ENCODE measurements around the gene CASK. TPM values are rescaled to one million over a fixed set of nuclear protein-coding genes. Genes with fewer than 3 reads are reported as not detected.

Gene CASK
- total RNA-seq, 1 experiment from 2014 or later, result 33.5 TPM

DNA sequence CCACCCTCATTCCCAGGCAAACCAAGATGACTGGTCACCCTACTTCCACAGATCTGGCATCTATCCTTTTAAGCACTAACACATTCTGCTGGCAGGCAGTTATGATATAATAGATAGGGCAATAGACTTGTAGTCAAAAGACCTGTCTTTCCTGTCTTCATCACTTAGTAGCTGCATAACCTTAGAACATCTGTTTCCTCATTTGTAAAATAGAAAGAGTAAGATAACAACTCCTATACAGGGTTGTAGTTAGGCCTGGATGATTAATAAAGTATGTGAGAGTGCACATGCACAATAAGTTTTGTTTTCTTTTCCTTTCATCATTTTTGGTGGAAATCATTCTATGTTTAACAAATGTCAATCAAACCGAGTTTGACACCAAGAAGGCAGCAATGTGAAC, 127.3 kb downstream of the CASK start:
- intact Hi-C loops (cut with micrococcal nuclease; ENCODE audit: unreplicated experiment), result loop anchor here (10.0 kb wide), 1 partner anchor 1539 kb away; no protein-coding TSS in a partner anchor
- Histone ChIP-seq H3K4me3 (ENCODE audit: low read depth, low read length, poor library complexity, severe bottlenecking) (no peak overlapping the region), H3K27ac (ENCODE audit: low read depth, low read length, poor library complexity, severe bottlenecking) (no peak overlapping the region), H3K9me3 (ENCODE audit: low read depth, low read length, poor library complexity, severe bottlenecking) (no peaks in the 10 kb centered on the region), H3K4me1 (ENCODE audit: insufficient read depth, low read length, poor library complexity, severe bottlenecking) (no peaks in the 10 kb centered on the region), H3K27me3 (replicated peaks; ENCODE audit: insufficient read depth, low read depth, low read length, poor library complexity) (no peaks in the 10 kb centered on the region), H3K36me3 (ENCODE audit: insufficient read depth, low read length, poor library complexity, severe bottlenecking) (no peaks in the 10 kb centered on the region)
- POLR2A ChIA-PET (ENCODE audit: low non-redundant PET), result no interaction called here
- no TSS peak for BruUV-seq (replicated peaks)
- no peak for DNase-seq (ENCODE audit: low spot score)
- CTCF ChIA-PET, result no interaction called here
- TF ChIP-seq, protein P1, sequence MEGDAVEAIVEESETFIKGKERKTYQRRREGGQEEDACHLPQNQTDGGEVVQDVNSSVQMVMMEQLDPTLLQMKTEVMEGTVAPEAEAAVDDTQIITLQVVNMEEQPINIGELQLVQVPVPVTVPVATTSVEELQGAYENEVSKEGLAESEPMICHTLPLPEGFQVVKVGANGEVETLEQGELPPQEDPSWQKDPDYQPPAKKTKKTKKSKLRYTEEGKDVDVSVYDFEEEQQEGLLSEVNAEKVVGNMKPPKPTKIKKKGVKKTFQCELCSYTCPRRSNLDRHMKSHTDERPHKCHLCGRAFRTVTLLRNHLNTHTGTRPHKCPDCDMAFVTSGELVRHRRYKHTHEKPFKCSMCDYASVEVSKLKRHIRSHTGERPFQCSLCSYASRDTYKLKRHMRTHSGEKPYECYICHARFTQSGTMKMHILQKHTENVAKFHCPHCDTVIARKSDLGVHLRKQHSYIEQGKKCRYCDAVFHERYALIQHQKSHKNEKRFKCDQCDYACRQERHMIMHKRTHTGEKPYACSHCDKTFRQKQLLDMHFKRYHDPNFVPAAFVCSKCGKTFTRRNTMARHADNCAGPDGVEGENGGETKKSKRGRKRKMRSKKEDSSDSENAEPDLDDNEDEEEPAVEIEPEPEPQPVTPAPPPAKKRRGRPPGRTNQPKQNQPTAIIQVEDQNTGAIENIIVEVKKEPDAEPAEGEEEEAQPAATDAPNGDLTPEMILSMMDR (conservative IDR thresholded peaks at IDR 0.05; ENCODE audit: low read depth, low read length), result no peak
- no peak for TF ChIP-seq EZH2 (IDR thresholded peaks at IDR 0.05; ENCODE audit: borderline replicate concordance, low read depth, low read length, poor library complexity, severe bottlenecking)

DNA sequence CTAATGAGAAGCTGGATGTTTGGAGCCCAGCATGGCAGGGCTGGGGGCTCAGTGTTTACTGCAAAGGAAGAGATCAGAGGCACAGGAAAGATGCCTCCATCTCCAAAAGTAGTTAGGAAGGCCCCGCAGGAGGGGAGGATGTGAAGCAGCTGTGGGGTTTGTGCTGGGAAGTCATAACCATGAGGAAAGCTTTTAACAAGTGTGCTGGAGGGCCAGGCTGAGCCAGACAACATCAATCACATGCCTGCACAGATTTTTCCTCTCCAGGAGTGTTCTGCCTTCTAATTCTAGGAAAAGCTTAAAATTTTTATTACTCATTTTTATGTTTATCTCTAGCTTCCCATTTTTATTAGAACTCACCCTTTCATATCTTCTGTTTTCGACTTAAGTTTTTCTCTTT, 134.0 kb downstream of the CASK start:
- no peak for TF ChIP-seq EZH2 (IDR thresholded peaks at IDR 0.05; ENCODE audit: borderline replicate concordance, low read depth, low read length, poor library complexity, severe bottlenecking)
- TF ChIP-seq, protein P1 (conservative IDR thresholded peaks at IDR 0.05; ENCODE audit: low read depth, low read length), result no peak
- ChIA-PET CTCF (no interaction called here), POLR2A (ENCODE audit: low non-redundant PET) (no interaction called here)
- Histone ChIP-seq H3K4me3 (ENCODE audit: low read depth, low read length, poor library complexity, severe bottlenecking) (no peak overlapping the region), H3K9me3 (ENCODE audit: low read depth, low read length, poor library complexity, severe bottlenecking) (no peaks in the 10 kb centered on the region), H3K4me1 (ENCODE audit: insufficient read depth, low read length, poor library complexity, severe bottlenecking) (no peaks in the 10 kb centered on the region), H3K36me3 (ENCODE audit: insufficient read depth, low read length, poor library complexity, severe bottlenecking) (no peaks in the 10 kb centered on the region), H3K27me3 (replicated peaks; ENCODE audit: insufficient read depth, low read depth, low read length, poor library complexity) (no peaks in the 10 kb centered on the region), H3K27ac (ENCODE audit: low read depth, low read length, poor library complexity, severe bottlenecking) (no peak overlapping the region)
- no peak for DNase-seq (ENCODE audit: low spot score)
- no TSS peak for BruUV-seq (replicated peaks)
- intact Hi-C loops (cut with micrococcal nuclease; ENCODE audit: unreplicated experiment), result loop anchor here (10.0 kb wide), 1 partner anchor 1955 kb away; no protein-coding TSS in a partner anchor

DNA sequence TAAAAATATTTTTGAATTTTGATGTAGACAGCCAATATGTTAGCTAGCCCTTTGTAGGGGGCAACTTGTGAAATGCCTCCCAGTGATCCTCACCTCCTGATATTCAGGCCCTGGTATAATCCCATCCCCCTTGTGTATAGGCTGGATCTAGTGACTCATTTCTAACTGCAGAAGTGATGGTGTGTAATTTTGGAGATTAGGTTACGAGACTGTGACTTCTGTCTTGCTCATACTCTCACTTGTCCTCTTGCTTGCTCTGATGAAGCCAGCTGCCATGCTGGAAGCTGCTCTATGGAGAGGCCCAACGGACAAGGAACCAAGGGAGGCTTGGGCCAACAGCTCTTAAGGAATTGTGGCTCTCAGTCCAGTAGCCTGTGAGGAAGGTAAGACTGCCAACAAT, 137.7 kb downstream of the CASK start:
- peak; percentile 5 for DNase-seq (ENCODE audit: low spot score)
- Histone ChIP-seq H3K27me3 (replicated peaks; ENCODE audit: insufficient read depth, low read depth, low read length, poor library complexity) (no peaks in the 10 kb centered on the region), H3K36me3 (ENCODE audit: insufficient read depth, low read length, poor library complexity, severe bottlenecking) (no peaks in the 10 kb centered on the region), H3K4me1 (ENCODE audit: insufficient read depth, low read length, poor library complexity, severe bottlenecking) (no peaks in the 10 kb centered on the region), H3K27ac (ENCODE audit: low read depth, low read length, poor library complexity, severe bottlenecking) (no peak overlapping the region), H3K9me3 (ENCODE audit: low read depth, low read length, poor library complexity, severe bottlenecking) (no peaks in the 10 kb centered on the region), H3K4me3 (ENCODE audit: low read depth, low read length, poor library complexity, severe bottlenecking) (no peak overlapping the region)
- no TSS peak for BruUV-seq (replicated peaks)
- ChIA-PET CTCF (no interaction called here), POLR2A (ENCODE audit: low non-redundant PET) (interaction anchor here (0.6 kb wide), 1 partner anchor 1049 kb away, joined by 3 read pairs; no protein-coding TSS in a partner anchor)
- intact Hi-C loops (cut with micrococcal nuclease; ENCODE audit: unreplicated experiment), result loop anchor here (10.0 kb wide), 1 partner anchor 1959 kb away; no protein-coding TSS in a partner anchor
- TF ChIP-seq EZH2 (IDR thresholded peaks at IDR 0.05; ENCODE audit: borderline replicate concordance, low read depth, low read length, poor library complexity, severe bottlenecking), result no peak
- TF ChIP-seq, protein P1 (conservative IDR thresholded peaks at IDR 0.05; ENCODE audit: low read depth, low read length), result no peak

Measured in A673 (cell line).